Left lung (tissue), 10 donors: ENCODE measurements around the gene INTS1. TPM values are rescaled to one million over a fixed set of nuclear protein-coding genes. Genes with fewer than 3 reads are reported as not detected.
A peak's percentile ranks its signal among the peaks of the same experiment; 100 is the strongest.

Experiments
- ATAC-seq: fragments of 200-7000 bp; cut with Tn5 transposase; one replicate; pipeline ENCODE4 v1.9.1; 2020; ENCODE audit warnings: moderate library complexity
- DNase-seq, 4 donors: peaks; one replicate each; pipeline ENCODE4 v3.0.0-alpha.2; 2013 to 2020
- H3K27ac ChIP-seq, 2 donors: fragments of 200-600 bp; sonication (generic) in 1 of 2; one replicate each; pipeline versions ENCODE4 v1.5.0 to v1.8.0; 2020 to 2021
- H3K27me3 ChIP-seq, 2 donors: fragments of 200-600 bp; sonication (generic) in 1 of 2; one replicate each; pipeline versions ENCODE4 v1.5.0 to v1.8.0; 2020 to 2021
- H3K36me3 ChIP-seq, 2 donors: fragments of 200-600 bp; sonication (generic) in 1 of 2; one replicate each; pipeline versions ENCODE4 v1.5.0 to v1.8.0; 2020 to 2021
- H3K4me1 ChIP-seq, 2 donors: fragments of 200-600 bp; one replicate each; pipeline ENCODE4 v1.8.0; 2021
- H3K4me3 ChIP-seq, 2 donors: fragments of 200-600 bp; sonication (generic) in 1 of 2; one replicate each; pipeline versions ENCODE4 v1.5.0 to v1.8.0; 2020 to 2021; ENCODE audit warnings: mild to moderate bottlenecking in 1 of 2
- H3K9me3 ChIP-seq, 2 donors: fragments of 200-600 bp; sonication (generic) in 1 of 2; one replicate each; pipeline versions ENCODE4 v1.5.0 to v1.8.0; 2020 to 2021
- intact Hi-C, 2 donors: fragments of 100-400 bp; cut with DNase I; formaldehyde crosslinking; loops; one replicate each; pipeline versions ENCODE4 v1.11.2 to v1.14.2; 2022
- polyA plus RNA-seq, 6 donors: library from polyadenylated mRNA; unstranded; fragments of 120-200 nt; gene quantifications; one replicate each; pipeline ENCODE4 v1.2.1, GENCODE V29; 2013; ENCODE audit not compliant: insufficient read length in 6 of 6
- total RNA-seq, 2 donors: library from RNA; stranded (reverse); fragmentation: NEBNext Ultra II Directional; extraction: Animal tissue kit (Norgen Biotek cat#: 25700); gene quantifications; one replicate each; pipeline ENCODE4 v1.2.1, GENCODE V29; 2021
- TF ChIP-seq, protein P1 (sequence below), 2 donors: fragments of 200-600 bp; sonication (generic) in 1 of 2; IDR thresholded peaks; one replicate each; pipeline versions ENCODE4 v1.5.0 to v1.8.0; 2021; ENCODE audit warnings: antibody characterized with exemption in 2 of 2
- donor health status: DM: no; HTN: yes; CAD: no.
- donor health status: DM: no; HTN: no; CAD: no.

INTS1 gene
- total and polyA plus RNA-seq, 8 donors, result 51.3 to 80.9 (median 61.6) TPM

DNA sequence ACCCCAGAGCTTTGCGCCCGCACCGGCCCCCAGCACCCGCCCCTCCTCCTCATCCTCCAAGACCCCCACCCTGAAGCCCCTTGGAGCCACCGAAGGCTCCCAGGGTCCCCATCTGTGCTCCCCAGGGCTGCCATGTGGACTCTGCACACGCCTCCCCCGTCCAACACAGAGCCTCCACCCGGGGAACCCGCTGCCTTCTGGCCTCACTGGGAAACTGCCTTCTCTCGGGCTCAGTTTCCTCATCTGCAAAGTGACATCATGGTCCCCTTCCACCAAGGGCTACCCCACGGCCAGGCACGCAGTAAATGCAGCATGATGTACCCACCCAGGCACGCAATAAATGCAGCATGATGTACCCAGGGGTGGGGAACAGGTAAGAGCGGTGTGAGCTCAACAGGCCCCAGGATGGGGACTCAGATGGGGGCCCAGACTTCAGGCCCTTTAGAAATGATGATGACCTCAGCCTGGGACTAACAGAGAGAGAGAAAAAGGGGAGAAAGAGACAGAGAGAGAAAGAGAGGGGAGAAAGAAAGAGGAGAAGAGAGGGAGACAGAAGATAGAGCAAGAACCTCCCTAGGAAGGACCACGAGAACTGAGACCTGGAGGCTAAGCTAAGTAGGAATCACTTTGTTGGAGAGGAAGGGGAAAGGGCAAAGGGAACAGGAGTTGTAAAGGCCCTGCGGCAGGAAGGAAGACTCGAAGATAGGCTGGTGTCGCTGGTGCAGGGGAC is 42.4 kb downstream of the INTS1 start:
- Histone ChIP-seq H3K27ac (peak overlapping the region in 1 of 2 donors; percentile 55), H3K9me3 (no peaks in the 10 kb centered on the region), H3K27me3 (no peaks in the 10 kb centered on the region), H3K4me3 (no peak overlapping the region), H3K4me1 (peaks cover 25 to 60% of the 10 kb centered on the region in 2 donors), H3K36me3 (no peaks in the 10 kb centered on the region)
- TF ChIP-seq, protein P1, sequence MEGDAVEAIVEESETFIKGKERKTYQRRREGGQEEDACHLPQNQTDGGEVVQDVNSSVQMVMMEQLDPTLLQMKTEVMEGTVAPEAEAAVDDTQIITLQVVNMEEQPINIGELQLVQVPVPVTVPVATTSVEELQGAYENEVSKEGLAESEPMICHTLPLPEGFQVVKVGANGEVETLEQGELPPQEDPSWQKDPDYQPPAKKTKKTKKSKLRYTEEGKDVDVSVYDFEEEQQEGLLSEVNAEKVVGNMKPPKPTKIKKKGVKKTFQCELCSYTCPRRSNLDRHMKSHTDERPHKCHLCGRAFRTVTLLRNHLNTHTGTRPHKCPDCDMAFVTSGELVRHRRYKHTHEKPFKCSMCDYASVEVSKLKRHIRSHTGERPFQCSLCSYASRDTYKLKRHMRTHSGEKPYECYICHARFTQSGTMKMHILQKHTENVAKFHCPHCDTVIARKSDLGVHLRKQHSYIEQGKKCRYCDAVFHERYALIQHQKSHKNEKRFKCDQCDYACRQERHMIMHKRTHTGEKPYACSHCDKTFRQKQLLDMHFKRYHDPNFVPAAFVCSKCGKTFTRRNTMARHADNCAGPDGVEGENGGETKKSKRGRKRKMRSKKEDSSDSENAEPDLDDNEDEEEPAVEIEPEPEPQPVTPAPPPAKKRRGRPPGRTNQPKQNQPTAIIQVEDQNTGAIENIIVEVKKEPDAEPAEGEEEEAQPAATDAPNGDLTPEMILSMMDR (IDR thresholded peaks at IDR 0.05), result no peak
- ATAC-seq (no peak), DNase-seq (no peak)
- intact Hi-C loops, result no loop called here

DNA sequence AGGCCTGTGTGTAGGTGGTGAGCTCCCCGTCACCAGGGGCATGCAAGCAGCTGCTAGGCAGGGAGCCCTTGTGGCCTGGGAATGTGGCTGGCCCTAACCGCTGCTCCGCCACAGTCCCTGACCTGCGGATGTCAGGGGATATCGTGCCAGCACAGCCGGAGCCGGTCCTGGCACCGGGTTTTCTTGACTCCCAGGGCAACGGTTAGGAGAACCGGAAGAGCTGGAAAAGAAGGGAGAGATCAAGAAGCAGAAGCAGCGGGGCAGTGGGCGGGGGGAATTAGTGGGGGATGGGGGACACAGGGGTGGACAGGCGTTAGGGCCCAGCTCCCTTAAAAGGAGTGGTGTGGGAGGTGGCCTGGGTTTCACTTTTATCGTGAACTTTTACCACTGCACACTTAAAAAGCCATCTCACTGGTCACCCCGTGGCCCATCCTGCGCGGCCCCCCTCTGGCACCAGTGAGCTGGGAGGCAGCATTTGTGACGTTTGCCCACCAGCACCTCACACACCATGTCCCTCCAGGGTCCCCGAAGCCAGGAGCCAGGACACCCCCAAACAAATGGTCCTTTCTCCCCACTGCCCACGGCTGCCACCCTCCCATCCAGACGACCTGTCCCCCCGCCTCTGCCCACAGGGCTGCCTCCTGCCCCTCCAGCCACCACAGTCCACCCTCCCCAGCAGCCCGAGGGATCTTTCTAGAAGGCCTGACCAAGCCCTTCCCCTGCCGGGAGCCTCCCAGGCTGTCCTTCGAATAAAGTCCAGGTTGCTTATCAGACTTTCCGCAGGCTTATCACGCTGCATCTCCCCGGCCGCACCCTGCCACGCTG is 43.2 kb downstream of the INTS1 start:
- peak; percentile 1 for ATAC-seq
- peak in 2 of 4 donors; percentile 48 to 66 for DNase-seq

DNA sequence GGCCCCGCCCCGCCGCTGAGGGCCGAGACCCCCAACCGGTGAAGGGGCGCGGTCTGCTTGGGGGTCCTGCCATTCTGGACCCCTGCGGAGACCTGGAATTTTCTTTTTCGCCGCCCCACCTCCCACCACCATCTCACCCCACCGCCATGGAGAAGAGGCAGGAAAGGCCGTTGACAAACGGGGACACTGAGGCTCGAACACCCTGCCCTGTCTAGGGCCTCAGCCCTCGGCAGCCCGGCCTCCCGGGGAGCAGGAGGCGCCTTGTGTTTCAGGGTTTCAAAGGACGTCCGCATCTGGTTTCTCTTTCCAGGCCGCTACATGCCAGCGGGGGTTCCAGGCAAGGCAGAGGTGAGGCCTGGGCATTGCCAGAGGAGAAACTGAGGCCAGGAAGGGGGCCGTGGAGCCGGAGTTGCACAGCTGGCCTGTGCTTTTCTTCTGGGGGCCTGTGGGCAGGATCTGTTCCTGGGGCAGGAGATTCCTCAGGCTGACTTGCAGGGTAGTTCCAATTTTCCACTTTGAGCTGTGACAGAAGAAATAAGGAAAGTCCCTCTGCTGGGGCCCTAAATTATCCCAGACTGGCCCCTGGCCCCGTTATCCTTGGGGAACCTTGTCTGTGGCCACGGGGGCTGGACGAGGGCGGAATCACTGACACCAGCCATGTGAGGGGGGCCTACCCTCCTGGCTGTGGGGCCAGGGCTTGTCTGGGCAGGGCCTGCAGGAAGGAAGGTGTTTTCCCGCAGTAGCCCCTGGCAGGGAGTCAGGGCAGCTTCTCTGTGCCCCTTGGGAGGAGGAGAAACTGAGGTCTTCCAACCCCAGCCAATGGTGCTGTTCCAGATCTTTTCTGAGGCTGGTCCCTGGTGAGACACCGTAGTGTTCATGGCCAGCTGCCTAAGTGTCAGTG is 44.0 kb downstream of the INTS1 start:
- Histone ChIP-seq H3K9me3 (no peaks in the 10 kb centered on the region), H3K27ac (peak overlapping the region; percentile 55 to 83), H3K36me3 (no peaks in the 10 kb centered on the region), H3K4me3 (peak overlapping the region; percentile 29 to 82), H3K4me1 (peaks cover 26 to 64% of the 10 kb centered on the region in 2 donors), H3K27me3 (no peaks in the 10 kb centered on the region)
- TF ChIP-seq, protein P1 (IDR thresholded peaks at IDR 0.05), result no peak
- ATAC-seq (no peak), DNase-seq (peak in 1 of 4 donors; percentile 47)
- intact Hi-C loops, result no loop called here

More for the DNA sequence above, 43.2 kb downstream of the INTS1 start:
- Histone ChIP-seq H3K27me3 (no peaks in the 10 kb centered on the region), H3K9me3 (no peaks in the 10 kb centered on the region), H3K36me3 (no peaks in the 10 kb centered on the region), H3K27ac (peak overlapping the region; percentile 55 to 83), H3K4me1 (peaks cover 26 to 60% of the 10 kb centered on the region in 2 donors), H3K4me3 (peak overlapping the region; percentile 29 to 82)
- TF ChIP-seq, protein P1 (IDR thresholded peaks at IDR 0.05), result no peak
- intact Hi-C loops, result no loop called here

DNA sequence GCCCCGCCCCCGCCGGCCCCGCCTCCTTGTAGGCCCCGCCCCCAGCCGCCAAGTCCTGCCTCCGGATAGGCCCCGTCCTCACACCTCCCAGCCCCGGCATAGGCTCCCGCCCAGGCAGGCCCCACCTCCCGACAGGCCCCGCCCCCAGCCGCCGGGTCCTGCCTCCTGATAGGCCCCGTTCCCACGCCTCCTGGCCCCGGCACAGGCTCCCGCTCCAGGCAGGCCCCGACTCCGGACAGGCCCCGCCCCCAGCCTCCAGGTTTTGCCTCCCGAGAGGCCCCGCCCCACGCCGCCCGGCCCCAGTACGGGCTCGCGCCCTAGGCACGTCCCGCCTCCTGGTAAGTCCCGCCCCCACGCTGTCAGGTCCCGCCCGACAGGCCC is 44.7 kb downstream of the INTS1 start:
- DNase-seq (peak; percentile 94 to 100 (median 99)), ATAC-seq (peak; percentile 90)
- H3K27ac ChIP-seq, result peak overlapping the region in 1 of 2 donors; percentile 85
- H3K9me3 ChIP-seq, result no peaks in the 10 kb centered on the region
- no peaks in the 10 kb centered on the region for H3K36me3 ChIP-seq
- no peaks in the 10 kb centered on the region for H3K27me3 ChIP-seq
- intact Hi-C loops, result no loop called here
- TF ChIP-seq, protein P1 (IDR thresholded peaks at IDR 0.05), result no peak
- H3K4me3 ChIP-seq, result peak overlapping the region; percentile 67 to 82
- H3K4me1 ChIP-seq, result peaks cover 30 to 69% of the 10 kb centered on the region in 2 donors
